Keratinocyte (primary cell): ENCODE measurements around the gene CBFA2T3. TPM values are rescaled to one million over a fixed set of nuclear protein-coding genes. Genes with fewer than 3 reads are reported as not detected.

ENCODE experiments used
- DNase-seq: peaks from one replicate; pipeline ENCODE4 v3.0.0-alpha.2; 2011; ENCODE audit warnings: low read depth, missing footprints, low spot score
- FAIRE-seq: peaks from 2 replicates; lab custom pipeline; 2011; peaks lifted over from hg19 to GRCh38; lab: Jason Lieb, UNC
- H2AFZ ChIP-seq: 2 replicates; pipeline ENCODE4 v1.6.0; 2012; ENCODE audit warnings: low read length, control low read depth, inconsistent platforms; ENCODE audit not compliant: control insufficient read depth
- H3K27ac ChIP-seq: 2 replicates; pipeline ENCODE4 v1.5.1; 2011; ENCODE audit warnings: low read length; ENCODE audit not compliant: control insufficient read depth, insufficient read depth
- H3K27me3 ChIP-seq: 3 replicates; pipeline ENCODE4 v1.6.0; 2011; ENCODE audit warnings: low read length; ENCODE audit not compliant: control insufficient read depth, insufficient read depth; ENCODE audit errors: extremely low read depth
- H3K36me3 ChIP-seq, 2 experiments: 2 replicates in 1 of 2; 3 replicates in 1 of 2; pipeline ENCODE4 v1.5.1; 2011; ENCODE audit warnings: low read length in 2 of 2, mild to moderate bottlenecking in 1 of 2; ENCODE audit not compliant: control insufficient read depth in 2 of 2, insufficient read depth in 2 of 2; ENCODE audit errors: extremely low read depth in 1 of 2
- H3K4me1 ChIP-seq: 3 replicates; pipeline ENCODE4 v1.5.1; 2011; ENCODE audit warnings: low read length; ENCODE audit not compliant: control insufficient read depth, insufficient read depth; ENCODE audit errors: extremely low read depth
- H3K4me2 ChIP-seq: 3 replicates; pipeline ENCODE4 v1.6.0; 2011; ENCODE audit warnings: low read depth, low read length; ENCODE audit not compliant: control insufficient read depth, insufficient read depth; ENCODE audit errors: extremely low read depth
- H3K4me3 ChIP-seq, 3 experiments: fragments of 200-600 bp in 1 of 3; sonication (generic) in 1 of 3; 2 replicates in 2 of 3; 3 replicates in 1 of 3; pipeline ENCODE4 v1.5.1; 2011 to 2016; ENCODE audit warnings: low read length in 3 of 3, mild to moderate bottlenecking in 3 of 3, control low read depth in 2 of 3, inconsistent platforms in 1 of 3, low read depth in 1 of 3, mixed read lengths in 1 of 3, mixed run types in 1 of 3, moderate library complexity in 1 of 3; ENCODE audit not compliant: control insufficient read depth in 2 of 3, insufficient read depth in 2 of 3; ENCODE audit errors: extremely low read depth in 1 of 3
- H3K79me2 ChIP-seq: 2 replicates; pipeline ENCODE4 v1.6.0; 2012; ENCODE audit warnings: low read length; ENCODE audit not compliant: control insufficient read depth, insufficient read depth
- H3K9ac ChIP-seq: 3 replicates; pipeline ENCODE4 v1.6.0; 2011; ENCODE audit warnings: low read length; ENCODE audit not compliant: control insufficient read depth, insufficient read depth; ENCODE audit errors: extremely low read depth
- H3K9me1 ChIP-seq: 3 replicates; pipeline ENCODE4 v1.6.0; 2011; ENCODE audit warnings: low read length; ENCODE audit not compliant: control insufficient read depth, insufficient read depth; ENCODE audit errors: extremely low read depth
- H3K9me3 ChIP-seq: 2 replicates; pipeline ENCODE4 v1.5.1; 2012; ENCODE audit warnings: low read depth, low read length; ENCODE audit not compliant: control insufficient read depth
- H4K20me1 ChIP-seq: 3 replicates; pipeline ENCODE4 v1.6.0; 2011; ENCODE audit warnings: low read length; ENCODE audit not compliant: control insufficient read depth, insufficient read depth; ENCODE audit errors: extremely low read depth
- CTCF ChIP-seq, 3 experiments: IDR thresholded peaks in 1 of 3; conservative IDR thresholded peaks in 1 of 3; optimal IDR thresholded peaks in 1 of 3; 2 replicates in 2 of 3; 3 replicates in 1 of 3; pipeline versions ENCODE3 to v1.5.1; 2011; ENCODE audit warnings: low read length in 3 of 3, mild to moderate bottlenecking in 3 of 3, moderate library complexity in 2 of 3, control low read depth in 1 of 3, inconsistent platforms in 1 of 3; ENCODE audit not compliant: insufficient read depth in 2 of 3; ENCODE audit errors: extremely low read depth in 1 of 3
- EZH2 ChIP-seq: IDR thresholded peaks from one replicate; pipeline ENCODE4 v1.6.1; 2012; ENCODE audit warnings: inconsistent platforms, mild to moderate bottlenecking, low read length, moderate library complexity
- dilution Hi-C: fragments of 300-500 bp; cut with MboI; formaldehyde crosslinking; loops from one replicate; pipeline ENCODE4 v1.7.0; 2020; ENCODE audit warnings: low sequenced_read_pairs; ENCODE audit not compliant: extremely low pct_ligation_motif_present
- polyA plus RNA-seq, 5 experiments: library from polyadenylated mRNA; depleted of rRNA in 3 of 5; stranded (reverse) in 3 of 5; stranded (forward) in 1 of 5; unstranded in 1 of 5; fragments of >200 nt; gene quantifications; 1 replicate in 1 of 5; 2 replicates in 3 of 5; 3 replicates in 1 of 5; pipeline versions ENCODE4 v1.2.1 to v1.2.3, GENCODE V29; 2011 to 2012; ENCODE audit warnings: missing spikeins in 2 of 5, low read depth in 1 of 5, low replicate concordance in 1 of 5

Gene CBFA2T3
- polyA plus RNA-seq, 1 donor (not counting 4 experiments of a cell fraction or from before 2014, with no cell fraction given), result 0.08 TPM

DNA sequence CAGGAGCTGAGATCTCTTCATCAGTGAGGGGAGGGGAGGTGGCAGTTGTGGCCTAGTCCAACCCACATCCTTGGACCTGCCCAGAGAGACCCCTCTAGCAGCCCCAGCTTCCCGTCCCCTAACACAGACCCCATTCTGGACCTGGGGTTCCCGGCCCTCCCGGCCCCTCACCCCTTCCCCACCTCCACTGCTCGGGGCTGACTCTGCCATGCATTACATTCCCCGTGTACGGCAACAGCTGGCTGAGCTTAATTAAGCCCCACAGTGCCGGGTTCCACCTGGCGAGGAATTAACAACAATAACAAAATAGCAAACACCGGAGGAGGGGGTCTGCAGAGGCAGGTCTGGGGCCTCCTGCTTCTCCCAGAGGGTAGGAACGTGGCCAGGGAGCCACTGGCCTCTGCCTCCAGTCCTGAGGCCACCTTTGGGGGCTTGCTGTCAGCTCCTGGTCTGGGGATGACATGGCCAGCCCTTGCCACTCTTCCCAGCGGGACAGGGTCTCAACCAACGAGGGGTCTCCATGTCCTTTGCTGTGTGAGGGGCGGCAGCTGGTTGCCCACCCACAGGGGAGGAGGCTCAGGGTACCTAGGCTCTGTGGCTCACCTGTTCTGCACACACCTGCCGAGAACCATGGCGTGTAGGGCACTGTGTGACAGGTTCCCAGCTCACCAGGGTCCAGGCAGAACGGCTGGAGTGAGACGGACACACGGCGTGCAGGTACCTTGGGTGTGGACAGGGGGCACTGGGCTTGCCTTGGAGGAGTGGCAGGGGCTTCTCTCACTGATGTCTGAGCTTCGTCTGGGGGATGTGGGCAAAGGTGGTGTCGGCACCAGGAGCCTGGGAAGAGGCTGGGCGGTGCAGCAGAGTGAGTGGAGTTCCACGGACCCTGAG is 46.9 kb upstream of the CBFA2T3 start:
- Histone ChIP-seq H3K27me3 (peaks cover 3% of the 10 kb centered on the region), H3K9me1 (no peaks in the 10 kb centered on the region)

GRCh38 chr16:89023151-89023551 is 46.1 kb upstream of the CBFA2T3 start:
- Histone ChIP-seq H3K9me1 (no peaks in the 10 kb centered on the region), H3K4me2 (no peak overlapping the region), H3K4me3 (no peak overlapping the region), H2AFZ (no peak overlapping the region), H3K79me2 (no peaks in the 10 kb centered on the region), H3K4me1 (no peaks in the 10 kb centered on the region), H3K27ac (no peak overlapping the region), H3K9ac (no peak overlapping the region), H3K27me3 (peaks cover 3% of the 10 kb centered on the region), H3K9me3 (no peaks in the 10 kb centered on the region), H4K20me1 (no peaks in the 10 kb centered on the region), H3K36me3 (no peaks in the 10 kb centered on the region)
- no peak for TF ChIP-seq CTCF (optimal IDR thresholded peaks at IDR 0.05 in 1 of 3, IDR thresholded peaks at IDR 0.05 in 1 of 3, conservative IDR thresholded peaks at IDR 0.05 in 1 of 3; ENCODE audit: extremely low read depth in 1 of 3, insufficient read depth in 2 of 3, low read length in 3 of 3)
- TF ChIP-seq EZH2, result no peak
- dilution Hi-C loops, result no loop called here
- FAIRE-seq (no peak), DNase-seq (no peak)

More for the DNA sequence above, 46.9 kb upstream of the CBFA2T3 start:
- no peak for FAIRE-seq
- Histone ChIP-seq H3K4me1 (no peaks in the 10 kb centered on the region), H3K9me3 (no peaks in the 10 kb centered on the region), H3K4me2 (no peak overlapping the region), H2AFZ (no peak overlapping the region), H3K79me2 (no peaks in the 10 kb centered on the region), H3K9ac (no peak overlapping the region), H3K4me3 (no peak overlapping the region), H3K36me3 (no peaks in the 10 kb centered on the region), H4K20me1 (no peaks in the 10 kb centered on the region), H3K27ac (no peak overlapping the region)
- no peak for DNase-seq
- TF ChIP-seq EZH2 (no peak), CTCF (optimal IDR thresholded peaks at IDR 0.05 in 1 of 3, IDR thresholded peaks at IDR 0.05 in 1 of 3, conservative IDR thresholded peaks at IDR 0.05 in 1 of 3; ENCODE audit: extremely low read depth in 1 of 3, insufficient read depth in 2 of 3, low read length in 3 of 3) (no peak)
- dilution Hi-C loops, result no loop called here
